ENCODE data around the gene KLHL26.

Gene KLHL26

GRCh38 chr19:18711893-18712292 lies 75.1 kb downstream of the KLHL26 start:
- TF ChIP-seq CTCF (IDR thresholded peaks at IDR 0.05; ENCODE audit: low read depth, low read length), result no peak

GRCh38 chr19:18712981-18713380 lies 76.2 kb downstream of the KLHL26 start:
- DNase-seq (ENCODE audit: extremely low read depth, low read depth), result no peak
- no peak for TF ChIP-seq CTCF (IDR thresholded peaks at IDR 0.05; ENCODE audit: low read depth, low read length)

More at GRCh38 chr19:18711893-18712292, 75.1 kb downstream of the KLHL26 start:
- DNase-seq (ENCODE audit: extremely low read depth, low read depth), result no peak

DNA sequence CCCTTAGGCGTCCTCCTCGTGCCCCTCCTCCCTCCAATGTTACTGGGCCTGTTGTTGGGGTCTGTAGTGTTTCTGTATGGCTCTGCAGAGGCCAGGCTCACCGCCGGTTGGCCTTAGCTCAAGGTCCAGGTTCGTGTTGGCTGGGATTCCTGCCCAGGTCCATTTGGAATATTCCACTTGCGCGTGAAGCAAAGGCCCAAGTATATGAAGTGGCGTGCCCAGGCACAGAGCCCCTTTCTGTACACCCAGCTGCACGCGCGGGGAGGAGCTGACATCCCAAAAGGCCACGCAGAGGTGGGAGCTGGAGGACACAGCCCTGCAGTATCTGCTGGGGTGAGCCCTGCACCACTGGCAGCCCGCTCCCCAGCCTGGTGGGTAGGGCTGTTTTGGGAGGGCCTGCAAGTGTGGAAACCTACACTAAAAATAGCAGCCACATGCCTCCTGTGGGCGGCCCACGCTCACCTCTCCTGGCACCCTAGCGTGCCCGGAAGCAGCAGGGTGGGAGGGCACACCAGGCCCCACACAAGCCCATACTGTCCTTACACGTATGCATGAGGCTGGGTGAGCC lies 76.8 kb downstream of the KLHL26 start:
- DNase-seq (ENCODE audit: extremely low read depth, low read depth), result no peak

DNA sequence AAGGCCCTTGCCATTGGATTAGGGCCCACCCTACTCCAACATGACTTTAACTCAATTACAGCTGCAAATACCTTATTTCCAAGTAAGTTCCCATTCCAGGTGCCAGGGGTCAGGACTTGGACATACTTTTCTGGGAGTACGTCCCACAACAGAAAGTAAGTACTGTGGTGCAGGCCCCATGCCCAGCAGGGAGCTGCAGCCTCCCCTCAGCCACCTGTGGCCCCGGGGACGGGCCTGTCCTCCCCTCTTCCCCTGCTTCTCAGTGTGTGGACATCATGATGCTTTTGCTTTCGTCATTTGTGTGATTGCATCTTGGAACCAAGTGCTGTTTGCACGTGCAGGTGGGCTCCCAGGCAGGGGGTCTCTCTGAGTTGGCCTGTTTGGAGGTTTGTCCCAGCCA lies 78.6 kb downstream of the KLHL26 start:
- DNase-seq (ENCODE audit: extremely low read depth, low read depth), result no peak
- no peak for TF ChIP-seq CTCF (IDR thresholded peaks at IDR 0.05; ENCODE audit: low read depth, low read length)

More for the DNA sequence above, 76.8 kb downstream of the KLHL26 start:
- no peak for TF ChIP-seq CTCF (IDR thresholded peaks at IDR 0.05; ENCODE audit: low read depth, low read length)

- no peak for DNase-seq (ENCODE audit: extremely low read depth, low read depth)
- no peak for TF ChIP-seq CTCF (IDR thresholded peaks at IDR 0.05; ENCODE audit: low read depth, low read length)
Measured at GRCh38 chr19:18716857-18717256, 80.0 kb downstream of the KLHL26 start.

DNA sequence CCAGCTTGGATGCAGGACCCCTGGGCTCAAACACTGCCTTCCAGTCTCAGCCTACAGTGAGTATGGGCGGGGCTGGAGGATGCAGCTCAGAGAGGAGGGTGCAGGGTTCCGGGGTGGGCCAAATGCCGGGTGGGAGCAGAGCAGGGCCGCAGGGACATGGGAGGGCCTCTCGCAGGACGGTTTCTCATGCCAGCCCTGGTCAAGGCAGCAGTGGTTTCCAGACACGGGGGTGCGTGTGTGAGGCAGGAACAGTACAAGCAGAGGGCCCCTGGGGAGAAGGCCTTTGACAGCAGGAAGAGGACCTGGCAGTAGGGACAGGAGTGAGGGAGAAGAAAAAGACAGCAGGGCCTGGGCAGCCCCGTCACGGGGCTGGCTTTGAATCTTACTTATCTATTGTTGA lies 80.8 kb downstream of the KLHL26 start:
- no peak for TF ChIP-seq CTCF (IDR thresholded peaks at IDR 0.05; ENCODE audit: low read depth, low read length)
- DNase-seq (ENCODE audit: extremely low read depth, low read depth), result no peak

DNA sequence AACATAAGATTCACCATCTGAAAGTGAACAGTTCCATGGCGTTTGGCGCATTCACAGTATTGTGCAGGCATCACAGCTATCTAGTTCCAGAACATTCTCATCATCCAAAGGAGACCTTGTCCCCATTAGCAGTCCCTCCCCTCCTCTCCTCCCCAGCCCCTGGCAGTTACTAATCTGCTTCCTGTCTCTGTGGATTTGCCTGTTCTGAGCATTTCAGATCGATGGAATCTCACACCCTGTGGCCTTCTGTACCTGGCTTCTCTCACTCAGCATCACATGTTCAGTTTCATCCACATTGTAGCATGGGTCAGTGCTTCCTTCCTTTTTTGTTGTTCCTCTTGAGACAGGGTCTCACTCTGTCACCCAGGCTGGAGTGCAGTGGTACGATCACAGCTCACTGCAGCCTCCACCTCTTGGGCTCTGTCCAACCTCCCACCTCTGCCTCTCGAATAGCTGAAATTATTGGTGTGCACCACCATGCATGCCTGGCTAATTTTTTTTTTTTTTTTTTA lies 81.2 kb downstream of the KLHL26 start:
- TF ChIP-seq CTCF (IDR thresholded peaks at IDR 0.05; ENCODE audit: low read depth, low read length), result no peak
- DNase-seq (ENCODE audit: extremely low read depth, low read depth), result no peak

Data from AG09319 (cell line).